ENCODE results near the gene COQ7.

The COQ7 gene

DNA sequence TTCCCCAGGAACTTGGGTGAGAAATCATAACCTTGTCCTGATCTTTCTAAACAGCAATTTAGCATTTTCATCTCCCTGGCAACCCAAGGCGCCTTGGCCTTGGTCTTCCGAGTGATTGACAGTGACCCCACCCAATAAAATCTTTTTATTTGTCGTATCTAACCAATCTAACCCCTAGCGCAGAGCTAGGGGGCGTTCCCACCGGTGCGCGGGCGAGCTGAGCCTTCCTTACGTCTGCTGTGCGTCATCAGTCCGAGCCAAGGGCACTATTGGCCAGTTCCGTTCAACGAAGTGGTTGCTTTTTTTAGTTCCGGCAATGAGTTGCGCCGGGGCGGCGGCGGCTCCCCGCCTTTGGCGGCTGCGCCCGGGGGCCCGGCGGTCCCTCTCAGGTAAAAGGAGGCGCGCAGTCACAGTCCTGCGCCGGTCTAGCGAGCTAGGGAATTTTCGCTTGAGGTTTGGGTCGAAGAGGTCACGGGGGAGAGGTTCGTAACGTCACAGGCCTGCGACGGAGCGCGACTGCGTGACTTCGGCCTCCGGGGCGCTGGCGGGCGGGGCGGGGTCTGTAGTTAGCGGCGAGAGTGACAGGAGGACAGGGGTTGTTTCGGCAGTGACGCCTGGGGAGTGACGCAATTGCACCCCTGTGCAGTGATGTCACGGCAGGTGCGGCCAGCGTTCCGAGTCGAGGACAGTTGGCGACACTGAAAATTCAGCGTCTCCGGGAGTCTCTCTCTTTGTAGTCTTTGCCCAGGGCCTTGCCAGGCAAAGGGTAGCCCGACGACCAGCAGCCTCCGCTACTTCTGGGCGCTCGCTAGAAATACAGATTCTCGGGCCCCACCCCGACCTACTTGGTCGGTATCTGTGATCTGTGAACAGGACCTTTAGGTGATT lies at the start of gene COQ7:
Gene COQ7 (plus strand): TSS at position 266 of the 888 bp plus-strand sequence. CDS start 51 bp downstream, at position 317.
- peak; percentile 98 for DNase-seq (ENCODE audit: low read depth)

DNA sequence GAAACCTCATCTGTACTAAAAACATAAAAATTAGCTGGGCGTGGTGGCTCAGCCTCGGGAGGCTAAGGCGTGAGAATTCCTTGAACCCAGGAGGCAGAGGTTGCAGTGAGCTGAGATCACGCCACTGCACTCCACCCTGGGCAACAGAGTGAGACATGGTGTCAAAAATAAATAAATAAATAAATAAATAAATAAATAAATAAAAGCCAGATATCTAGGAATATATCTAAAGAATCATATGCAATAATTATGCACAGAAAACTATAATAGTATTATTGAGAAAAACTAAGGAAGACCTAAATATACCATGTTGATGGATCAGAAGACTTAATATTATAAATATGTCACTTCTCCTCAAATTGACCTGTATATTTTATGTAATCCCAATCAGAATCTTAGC lies 46.7 kb upstream of the COQ7 start:
- no peak for DNase-seq (ENCODE audit: low read depth)

DNA sequence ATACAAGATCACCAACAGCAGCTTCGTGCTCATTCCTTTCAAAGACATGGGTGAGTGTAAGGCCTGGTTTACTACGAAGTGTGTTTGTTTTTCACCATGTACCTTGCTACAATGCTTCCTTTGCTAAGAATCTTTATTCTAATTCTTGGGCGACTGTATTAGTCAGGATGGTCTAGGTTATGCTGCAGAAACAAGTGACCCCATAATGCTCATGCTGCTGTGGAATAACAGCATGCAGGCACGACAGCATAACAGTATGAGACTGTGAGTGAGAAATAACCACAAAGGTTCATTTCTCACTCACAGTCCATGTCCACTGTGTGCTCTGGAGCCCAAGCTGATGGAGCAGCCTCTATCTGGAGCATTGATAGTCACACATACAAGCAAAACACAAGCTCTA lies 45.7 kb upstream of the COQ7 start:
- DNase-seq (ENCODE audit: low read depth): no peak

DNA sequence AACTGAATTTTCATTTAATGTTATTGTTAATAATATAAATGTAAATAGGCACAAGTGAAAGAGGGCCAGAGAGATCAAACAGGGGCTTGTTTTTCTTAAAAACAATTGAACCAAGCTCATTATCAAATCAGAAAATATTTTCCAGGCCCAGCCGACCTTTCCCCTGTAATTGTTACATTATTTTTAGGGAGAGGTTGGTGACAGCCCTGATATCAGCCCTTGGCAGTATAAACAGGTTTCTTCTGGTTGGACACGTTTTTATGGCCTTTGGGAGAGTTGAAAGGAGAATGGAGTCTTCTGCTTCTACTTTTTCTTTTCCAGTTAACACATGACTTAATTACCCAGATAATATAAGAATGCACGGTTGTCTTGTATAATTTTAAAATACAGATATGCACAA lies 40.0 kb upstream of the COQ7 start:
- no peak for DNase-seq (ENCODE audit: low read depth)

DNA sequence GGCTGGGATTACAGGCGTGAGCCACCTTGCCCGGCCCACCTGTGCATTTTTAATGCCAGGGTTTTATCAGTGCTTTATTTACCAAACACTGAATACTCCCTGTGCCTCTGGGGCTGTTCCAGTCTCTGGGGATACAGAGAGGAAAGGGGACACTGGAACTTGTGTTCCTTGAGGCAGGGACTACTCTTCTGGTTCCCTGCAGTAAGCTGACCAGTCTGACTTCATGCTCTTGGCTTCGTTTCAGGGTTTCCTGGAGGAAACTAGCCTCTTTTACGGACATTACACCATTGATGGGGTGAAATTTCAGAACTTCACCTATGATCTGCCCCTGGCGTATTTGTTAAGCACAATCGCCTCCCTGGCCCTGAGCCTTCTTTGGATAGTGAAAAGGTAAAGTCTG lies 37.4 kb upstream of the COQ7 start:
- DNase-seq (ENCODE audit: low read depth): no peak

DNA sequence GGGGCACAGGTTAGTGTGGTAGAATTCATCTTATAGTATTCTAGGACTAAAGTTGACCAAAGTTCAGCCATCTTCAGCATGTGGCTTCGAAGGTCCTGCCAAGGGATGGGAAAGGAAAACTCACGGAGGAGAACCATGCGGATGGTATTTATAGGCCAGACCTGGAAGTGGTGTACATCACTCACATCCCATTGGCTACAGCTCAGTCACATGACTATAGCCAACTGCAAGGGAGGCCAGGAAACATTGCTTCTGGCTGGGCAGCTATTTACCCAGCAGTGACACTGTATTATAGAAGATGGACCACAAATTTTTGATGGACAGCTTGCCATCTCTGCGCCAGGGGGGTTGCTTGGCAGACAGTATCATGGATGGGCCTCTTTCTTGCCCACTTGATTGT lies 35.7 kb upstream of the COQ7 start:
- no peak for DNase-seq (ENCODE audit: low read depth)

DNA sequence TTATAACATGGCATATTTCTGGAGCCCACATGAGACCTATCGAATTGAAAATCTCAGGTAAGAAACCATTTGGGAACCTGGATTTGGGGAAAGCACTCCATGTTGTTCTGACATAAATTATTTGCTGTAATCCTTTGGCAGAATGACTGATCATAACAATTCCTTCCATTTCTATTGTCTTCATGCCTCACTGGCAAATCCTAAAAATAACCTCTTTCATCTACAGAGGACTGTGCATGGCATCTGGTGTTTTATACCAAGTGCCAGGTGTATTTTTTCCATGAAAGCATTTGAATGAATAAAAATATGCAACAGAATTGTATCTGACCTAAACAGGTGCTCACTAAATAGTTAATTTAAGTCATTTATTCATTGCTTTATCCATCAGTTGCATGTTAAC lies 33.7 kb upstream of the COQ7 start:
- no peak for DNase-seq (ENCODE audit: low read depth)

DNA sequence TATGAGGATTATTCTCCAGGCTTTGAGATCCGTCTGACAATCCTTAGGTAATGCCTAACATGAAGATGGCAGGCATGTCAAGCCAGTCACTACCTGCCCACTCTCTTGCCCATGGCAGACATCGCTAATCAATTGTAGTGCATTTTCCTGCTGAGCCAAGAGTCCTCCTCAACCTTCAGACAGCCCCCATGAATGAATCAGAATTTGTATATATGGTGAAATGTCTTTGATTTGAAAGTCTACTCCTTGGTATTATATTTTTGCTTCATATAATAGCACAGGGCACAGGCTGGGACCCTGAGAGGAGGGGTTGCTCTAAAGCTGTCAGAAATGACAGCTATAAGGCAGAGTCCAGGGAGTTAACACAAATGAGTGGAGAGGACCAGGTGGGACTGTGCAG lies 27.0 kb upstream of the COQ7 start:
- no peak for DNase-seq (ENCODE audit: low read depth)

DNA sequence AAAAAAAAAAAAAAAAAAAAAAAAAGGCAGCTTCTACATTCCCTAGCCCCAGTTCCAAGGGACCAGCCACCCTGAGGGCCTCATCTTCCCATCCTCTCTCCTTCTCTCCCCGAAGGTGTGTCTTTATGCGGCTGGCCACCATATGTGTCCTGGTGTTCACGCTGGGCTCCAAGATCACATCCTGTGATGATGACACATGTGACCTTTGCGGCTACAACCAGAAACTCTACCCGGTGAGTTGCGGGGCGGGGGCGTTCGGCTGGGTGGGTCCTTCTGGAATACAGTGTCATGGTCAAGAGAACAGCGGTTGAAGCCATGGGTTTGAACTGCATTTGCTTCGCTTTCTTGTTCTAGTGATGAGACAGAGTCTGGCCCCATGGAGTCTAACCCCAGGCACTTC lies 22.6 kb upstream of the COQ7 start:
- no peak for DNase-seq (ENCODE audit: low read depth)

DNA sequence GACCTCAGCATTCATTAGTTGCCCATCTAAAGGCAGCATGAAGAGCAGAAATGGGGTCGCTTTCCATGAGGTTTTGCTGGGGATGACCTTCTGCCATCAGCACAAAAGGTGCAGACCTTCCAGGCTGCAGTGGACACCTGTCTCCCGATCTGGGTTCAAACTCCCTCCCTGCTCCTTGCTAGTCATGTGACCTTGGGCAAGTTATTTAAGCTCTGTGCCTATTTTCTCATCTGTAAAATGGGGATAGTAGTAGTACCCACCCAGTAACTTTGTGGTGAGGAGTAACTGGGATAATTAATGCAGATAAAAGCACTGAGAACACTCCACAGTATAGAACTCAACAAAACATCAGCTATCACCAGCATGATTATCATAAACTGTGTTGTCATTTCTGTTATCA lies 21.4 kb upstream of the COQ7 start:
- no peak for DNase-seq (ENCODE audit: low read depth)

DNA sequence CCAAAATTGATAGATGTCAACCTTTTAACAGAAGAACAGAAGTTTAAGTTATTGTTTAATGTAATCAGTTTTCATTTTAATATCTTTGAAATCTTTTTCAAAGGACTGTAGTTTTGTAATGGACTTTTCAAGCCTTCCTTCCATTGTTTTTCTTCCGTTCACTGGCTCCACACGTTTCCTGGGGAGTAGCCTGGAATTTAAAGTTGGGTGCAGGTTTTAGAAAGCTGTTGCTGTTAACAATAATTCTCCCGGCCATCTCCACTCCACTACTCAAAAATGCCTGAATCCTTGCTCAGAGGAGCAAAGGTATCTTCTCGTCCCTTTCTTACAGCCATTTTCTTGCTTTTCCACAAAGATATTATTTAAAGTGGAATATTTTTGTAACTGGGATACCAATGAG lies 4.7 kb upstream of the COQ7 start:
- no peak for DNase-seq (ENCODE audit: low read depth)

DNA sequence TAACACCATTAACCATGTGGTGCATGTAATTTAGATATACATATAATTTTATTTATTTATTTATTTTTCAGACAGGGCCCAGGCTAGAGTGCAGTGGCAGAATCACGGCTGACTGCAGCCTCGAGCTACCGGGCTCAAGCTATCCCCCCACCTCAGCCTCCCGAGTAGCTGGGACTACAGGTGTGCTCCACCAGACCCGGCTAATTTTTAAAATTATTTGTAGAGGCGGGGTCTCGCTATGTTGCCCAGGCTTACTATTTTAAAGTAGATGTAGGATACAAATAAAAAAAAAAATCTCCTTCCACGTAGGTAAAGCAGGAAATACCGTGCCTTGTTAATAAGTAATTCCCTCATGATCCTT lies 446 bp upstream of the COQ7 start:
- no peak for DNase-seq (ENCODE audit: low read depth)

DNA sequence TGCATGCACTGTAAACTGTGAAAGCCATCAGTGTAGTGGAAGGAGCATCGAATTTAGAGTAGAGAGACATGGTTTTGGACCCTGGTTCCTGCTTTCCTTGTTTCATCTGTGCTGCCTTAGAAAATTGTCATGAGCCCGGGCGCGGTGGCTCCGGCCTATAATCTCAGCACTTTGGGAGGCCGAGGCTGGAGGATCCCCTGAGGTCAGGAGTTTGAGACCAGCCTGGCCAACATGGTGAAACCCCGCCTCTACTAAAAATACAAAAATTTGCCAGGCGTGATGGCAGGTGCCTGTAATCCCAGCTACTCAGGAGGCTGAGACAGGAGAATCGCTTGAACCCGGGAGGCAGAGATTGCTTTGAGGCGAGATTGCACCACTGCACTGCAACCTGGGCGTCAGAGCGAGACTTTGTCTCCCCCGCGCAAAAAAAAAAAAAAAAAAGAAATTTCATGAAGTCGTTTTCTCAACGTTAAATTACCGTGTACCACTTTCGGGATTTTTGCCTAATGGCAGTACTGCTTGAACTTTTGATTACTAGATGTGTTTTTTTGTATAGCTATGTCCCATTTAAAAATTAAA lies 912 bp downstream of the COQ7 start:
- DNase-seq (ENCODE audit: low read depth): no peak

DNA sequence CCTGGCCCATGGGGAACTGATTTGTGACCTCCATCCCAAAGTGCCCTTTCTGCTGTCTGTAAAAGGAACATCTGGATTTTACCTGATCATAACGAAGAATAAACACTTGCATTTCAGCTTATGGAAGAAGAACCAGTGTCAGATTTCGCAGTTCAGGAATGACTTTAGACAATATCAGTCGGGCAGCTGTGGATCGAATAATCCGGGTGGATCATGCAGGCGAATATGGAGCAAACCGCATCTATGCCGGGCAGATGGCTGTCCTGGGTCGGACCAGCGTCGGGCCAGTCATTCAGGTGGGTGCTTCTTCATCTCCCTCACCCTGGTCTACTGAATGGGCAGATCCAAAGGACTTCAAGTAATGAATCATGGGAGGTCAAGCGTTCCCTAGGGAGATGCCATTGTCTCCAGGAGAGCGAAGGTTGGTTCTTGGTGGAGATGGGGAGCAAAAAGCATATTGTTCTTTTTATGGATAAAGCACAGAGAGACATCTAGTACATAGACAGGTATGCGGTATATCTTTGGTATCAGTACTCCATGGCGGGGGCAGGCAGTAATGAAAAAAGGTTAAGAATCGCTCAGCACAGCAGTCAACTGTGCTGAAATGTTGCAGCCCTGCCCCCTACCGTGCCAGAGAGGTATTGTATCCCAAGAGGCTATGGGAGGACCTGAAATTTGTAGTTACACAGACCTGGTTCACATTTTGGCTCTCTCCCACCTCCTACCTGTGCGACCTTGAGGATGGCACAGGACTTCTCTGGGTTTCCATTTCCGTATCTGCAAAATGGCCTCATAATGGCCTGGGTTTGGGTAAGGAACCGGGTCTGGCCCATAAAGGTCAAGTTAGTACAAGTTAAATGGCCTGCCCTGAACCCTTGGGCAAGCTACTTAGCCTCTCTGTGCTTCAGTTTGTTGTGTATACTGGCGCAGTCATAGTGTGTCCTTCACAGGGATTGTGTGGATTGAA lies 4.7 kb downstream of the COQ7 start:
- DNase-seq (ENCODE audit: low read depth): no peak

DNA sequence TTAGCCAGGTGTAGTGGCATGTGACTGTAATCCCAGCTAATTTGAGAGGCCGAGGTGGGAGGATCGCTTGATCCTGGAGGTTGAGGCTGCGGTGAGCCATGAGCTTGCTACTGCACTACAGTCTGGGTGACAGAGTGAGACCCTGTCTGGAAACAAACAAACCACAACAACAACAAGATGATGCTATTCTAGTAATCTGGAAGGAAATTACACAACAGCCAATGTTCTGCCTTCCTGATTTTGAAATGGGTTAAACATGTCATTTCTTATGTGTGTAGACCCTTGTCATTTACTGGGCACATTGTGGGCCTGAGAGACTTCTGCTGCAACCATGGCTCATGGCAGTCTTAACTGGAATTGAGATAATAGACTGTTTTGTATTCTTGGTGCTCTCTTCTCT lies 5.9 kb downstream of the COQ7 start:
- DNase-seq (ENCODE audit: low read depth): no peak

DNA sequence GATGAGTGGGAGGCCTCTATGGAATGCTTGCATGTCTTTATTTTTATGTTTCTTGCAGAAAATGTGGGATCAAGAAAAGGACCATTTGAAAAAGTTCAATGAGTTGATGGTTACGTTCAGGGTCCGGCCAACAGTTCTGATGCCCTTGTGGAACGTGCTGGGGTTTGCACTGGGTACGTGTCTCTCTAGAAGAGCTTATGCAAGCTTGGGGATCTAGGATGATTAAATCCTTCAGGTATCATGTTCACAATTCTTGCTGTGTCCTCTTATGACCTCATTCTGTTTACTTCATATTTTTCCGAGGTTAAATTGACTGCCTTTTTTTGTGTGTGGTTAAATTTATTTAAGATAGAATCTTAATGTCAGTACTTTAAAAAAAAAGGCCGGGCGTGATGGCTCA lies 6.4 kb downstream of the COQ7 start:
- no peak for DNase-seq (ENCODE audit: low read depth)

DNA sequence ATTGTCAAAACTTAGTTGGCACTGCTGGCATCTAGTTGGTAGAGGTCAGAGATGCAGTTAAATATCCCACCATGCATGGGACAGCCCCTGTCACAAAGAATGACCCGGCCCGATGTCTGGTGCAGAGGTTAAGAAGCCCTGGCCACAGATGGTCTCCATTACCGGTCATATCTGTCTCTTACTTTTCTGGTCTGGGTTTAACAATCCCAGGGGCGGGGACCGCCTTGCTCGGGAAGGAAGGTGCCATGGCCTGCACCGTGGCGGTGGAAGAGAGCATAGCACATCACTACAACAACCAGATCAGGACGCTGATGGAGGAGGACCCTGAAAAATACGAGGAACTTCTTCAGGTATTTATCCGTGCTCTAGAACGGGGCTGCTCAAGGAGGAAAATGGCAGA lies 8.1 kb downstream of the COQ7 start:
- no peak for DNase-seq (ENCODE audit: low read depth)

DNA sequence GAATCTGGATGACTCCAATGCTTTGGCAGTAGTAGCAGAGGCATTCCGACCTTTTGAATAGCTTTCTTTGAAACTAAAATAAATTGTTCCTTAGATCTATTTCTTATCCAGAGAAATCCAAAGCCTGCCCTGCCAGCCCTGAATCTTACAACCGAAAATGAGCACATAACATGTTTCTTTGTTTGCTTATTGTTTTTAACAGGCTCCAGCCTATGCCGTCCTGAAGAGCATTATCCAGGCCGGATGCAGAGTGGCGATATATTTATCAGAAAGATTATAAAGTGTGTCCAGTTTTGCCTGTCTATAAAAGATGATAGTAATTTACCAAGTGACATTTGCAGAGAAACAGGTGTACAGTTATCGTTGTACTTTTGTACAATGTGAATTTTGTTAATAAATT lies 10.5 kb downstream of the COQ7 start:
- no peak for DNase-seq (ENCODE audit: low read depth)

DNA sequence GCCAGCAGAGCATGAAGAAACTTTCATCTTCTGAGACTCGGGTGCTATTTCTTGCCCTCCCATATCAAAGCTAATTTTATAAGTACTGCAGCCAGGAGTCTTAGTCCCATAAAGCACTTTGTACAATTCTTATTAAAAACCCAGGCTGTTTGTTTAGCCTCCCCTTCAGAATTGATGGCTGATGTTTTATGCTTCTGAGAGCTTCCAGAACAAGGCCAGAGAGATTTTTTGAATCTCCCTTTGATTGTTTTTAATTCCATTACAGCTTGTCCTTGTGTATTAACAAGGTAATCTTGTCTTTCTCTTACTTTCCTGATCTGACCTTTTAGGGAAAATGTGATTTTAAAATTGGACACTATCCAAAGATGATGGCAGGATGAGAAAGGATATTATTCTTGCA lies 16.3 kb downstream of the COQ7 start:
- no peak for DNase-seq (ENCODE audit: low read depth)

DNA sequence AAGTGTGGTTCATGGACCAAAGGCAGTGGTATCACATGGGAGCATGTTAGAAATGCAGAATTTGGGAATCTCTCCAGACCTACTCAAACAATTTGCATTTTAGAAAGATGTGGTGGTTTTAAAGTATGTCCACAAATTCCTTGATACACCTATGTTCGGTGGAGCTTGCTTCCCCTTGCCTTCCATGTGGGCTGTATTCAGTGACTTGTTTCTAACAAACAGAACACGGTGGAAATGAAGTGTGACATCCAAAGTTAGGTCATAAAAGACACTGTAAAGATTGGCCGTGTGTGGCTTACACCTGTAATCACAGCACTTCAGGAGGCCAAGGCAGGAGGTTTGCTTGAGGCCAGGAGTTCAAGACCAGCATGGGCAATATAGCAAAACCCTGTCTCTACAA lies 16.7 kb downstream of the COQ7 start:
- DNase-seq (ENCODE audit: low read depth): no peak

DNA sequence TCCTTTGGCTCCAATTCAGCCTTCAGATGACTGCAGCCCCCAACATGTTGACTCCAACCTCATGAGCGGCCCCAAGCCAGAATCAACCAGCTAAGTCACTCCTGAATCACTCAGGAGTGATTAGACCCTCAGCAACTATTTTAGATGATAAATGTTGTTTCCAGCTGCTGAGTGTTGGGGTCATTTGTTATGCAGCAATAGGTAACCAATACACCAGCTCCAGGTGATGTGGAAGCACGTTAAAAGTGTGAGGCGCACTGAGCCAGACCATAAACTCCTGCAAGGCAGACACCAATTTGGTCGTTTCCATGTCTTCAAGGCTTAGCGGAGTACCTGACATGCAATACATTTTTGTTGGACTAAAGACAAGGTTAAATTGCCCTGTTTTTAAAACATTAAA lies 17.5 kb downstream of the COQ7 start:
- no peak for DNase-seq (ENCODE audit: low read depth)

DNA sequence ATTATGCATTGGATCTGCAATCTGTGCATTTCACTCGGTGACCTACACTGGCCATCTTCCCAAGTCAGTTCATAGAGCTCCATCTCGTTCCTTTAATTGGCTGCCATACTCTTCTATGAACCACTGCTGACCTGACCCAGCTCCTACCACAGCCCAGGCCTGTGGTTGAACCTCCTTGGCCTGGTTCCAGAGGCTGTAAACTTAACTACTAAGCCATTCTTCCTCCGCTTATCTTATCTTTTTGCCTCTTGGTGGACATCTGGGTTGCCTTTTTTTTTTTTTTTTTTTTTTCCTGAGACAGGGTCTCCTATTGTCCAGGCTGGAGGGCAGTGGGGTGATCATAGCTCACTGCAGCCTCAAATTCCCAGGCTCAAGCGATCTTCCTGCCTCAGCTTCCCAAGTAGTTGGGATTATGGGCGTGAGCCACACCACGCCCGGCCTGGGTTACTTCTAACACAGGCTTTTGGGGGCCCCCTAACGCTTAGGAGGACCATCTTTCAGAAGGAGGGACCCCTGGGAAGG lies 18.3 kb downstream of the COQ7 start:
- no peak for DNase-seq (ENCODE audit: low read depth)

Data from T-helper 22 cell (primary cell).